GM21360 (cell line): ENCODE measurements around the gene SH2D7.
"Not testable (repeated sequence)": the region's sequence is repeated elsewhere in the genome, so short reads cannot be mapped to it uniquely, and the experiment has no call there.

Source experiments
- ATAC-seq: cut with Tn5 transposase; IDR thresholded peaks from one replicate; pipeline ENCODE4 v1.9.1; 2021; ENCODE audit warnings: mild to moderate bottlenecking, moderate library complexity; ENCODE audit not compliant: unreplicated experiment

SH2D7 gene

GRCh38 chr15:78133801-78134200 lies 41.4 kb downstream of the SH2D7 start:
- no peak for ATAC-seq

GRCh38 chr15:78139578-78139977 lies 47.2 kb downstream of the SH2D7 start:
- no peak for ATAC-seq

- no peak for ATAC-seq
Observed at GRCh38 chr15:78140292-78140691, 47.9 kb downstream of the SH2D7 start.

DNA sequence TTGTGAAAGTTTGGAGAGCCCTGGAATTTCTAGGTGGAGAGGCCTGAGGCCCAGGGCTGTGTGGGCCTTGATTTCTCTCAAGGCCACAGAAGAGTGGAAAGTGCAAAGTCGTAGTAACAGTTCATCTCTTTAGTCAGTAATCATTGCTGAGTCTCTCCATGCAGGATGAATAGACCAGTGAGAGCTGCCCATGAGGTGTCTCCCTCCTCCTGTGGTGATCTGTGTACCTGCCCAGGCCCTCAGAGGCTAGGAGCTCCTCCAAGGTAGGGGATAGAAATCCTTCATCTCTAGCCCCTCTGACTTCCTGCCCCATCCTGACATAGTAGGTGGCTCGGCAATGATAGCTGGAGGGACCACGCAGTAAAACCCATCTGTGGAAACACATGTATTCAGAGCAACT lies 50.0 kb downstream of the SH2D7 start:
- no peak for ATAC-seq

GRCh38 chr15:78146425-78147154 lies 54.2 kb downstream of the SH2D7 start:
- no peak for ATAC-seq

- ATAC-seq: no peak
Observed at GRCh38 chr15:78147566-78147965, 55.2 kb downstream of the SH2D7 start.

DNA sequence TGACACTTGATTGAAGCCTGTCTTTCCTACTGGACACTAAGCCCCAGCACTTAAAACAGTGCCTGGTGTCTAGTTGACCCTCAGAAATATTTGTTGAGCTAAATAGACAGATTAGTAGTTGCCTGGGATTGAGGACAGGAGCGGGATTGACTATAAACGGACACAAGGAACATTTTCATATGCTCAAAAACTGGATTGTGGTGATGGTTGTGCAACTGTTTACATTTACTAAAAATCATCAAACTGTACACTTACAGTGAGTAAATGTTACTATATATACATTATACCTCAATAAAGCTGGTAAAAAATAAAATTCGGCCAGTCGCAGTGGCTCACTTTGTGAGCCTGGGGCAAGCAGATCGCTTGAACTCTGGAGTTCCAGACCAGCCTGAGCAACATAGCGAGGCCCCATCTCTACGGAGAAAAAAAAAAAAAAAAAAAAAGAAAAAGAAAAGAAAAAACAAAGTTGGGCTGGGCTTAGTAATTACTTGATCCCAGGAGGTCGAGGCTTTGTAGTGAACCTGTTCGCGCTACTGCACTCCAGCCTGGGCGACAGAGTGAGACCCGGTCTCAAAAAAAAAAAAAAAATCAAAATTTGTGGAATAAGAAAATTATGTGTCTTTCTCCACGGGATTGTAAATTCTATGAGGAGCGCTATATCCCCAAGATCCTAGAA lies 56.2 kb downstream of the SH2D7 start:
- no peak for ATAC-seq

DNA sequence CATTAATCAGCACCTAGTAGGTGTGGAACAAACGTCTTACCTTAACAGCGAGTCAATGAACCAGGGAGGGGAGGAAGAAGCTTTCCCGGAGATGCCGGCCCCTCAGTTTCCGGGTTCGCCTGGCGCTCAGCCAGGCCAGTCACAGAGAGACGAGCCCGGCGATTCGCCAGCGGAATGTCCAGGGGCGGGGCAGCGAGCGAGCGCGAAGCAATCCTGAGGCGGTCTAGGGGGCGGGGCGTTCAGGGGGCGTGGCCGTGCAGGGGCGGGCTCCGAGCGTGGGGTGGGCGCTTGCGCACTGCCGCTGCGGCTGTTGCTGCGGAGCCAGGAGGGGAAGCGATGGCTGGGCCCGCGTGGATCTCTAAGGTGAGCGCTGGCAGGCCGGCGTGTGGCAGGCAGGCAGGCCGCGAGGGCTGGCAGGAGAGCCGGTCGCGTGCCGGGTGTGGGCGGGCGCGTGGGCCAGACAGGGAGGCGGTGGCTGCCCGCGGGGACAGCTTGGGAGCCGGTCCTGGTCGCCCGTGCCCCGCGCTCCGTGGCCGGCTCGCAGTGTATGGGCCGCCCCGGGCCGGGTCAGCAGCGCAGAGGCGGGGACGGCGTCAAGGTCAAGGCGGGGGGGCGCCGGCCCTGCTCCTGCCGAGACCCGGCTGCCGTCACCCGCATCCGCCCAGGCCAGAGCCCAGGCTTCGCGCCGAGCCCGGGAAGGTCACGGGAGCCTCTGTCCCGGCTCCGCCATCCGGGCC lies 56.9 kb downstream of the SH2D7 start, which contains the start of gene IDH3A:
Gene IDH3A, plus strand, starts transcription at position 295 of the 737 bp plus-strand sequence. Its CDS starts 42 bp downstream, at position 337.
- ATAC-seq: peak; percentile 75

GRCh38 chr15:78149805-78150751 lies 57.7 kb downstream of the SH2D7 start:
- ATAC-seq: no peak

GRCh38 chr15:78151075-78151474 lies 58.7 kb downstream of the SH2D7 start:
- ATAC-seq: not testable (repeated sequence)
